ENCODE measurements around the gene YES1.
"Not testable (repeated sequence)": the region's sequence is repeated elsewhere in the genome, so short reads cannot be mapped to it uniquely, and the experiment has no call there.

Gene YES1

DNA sequence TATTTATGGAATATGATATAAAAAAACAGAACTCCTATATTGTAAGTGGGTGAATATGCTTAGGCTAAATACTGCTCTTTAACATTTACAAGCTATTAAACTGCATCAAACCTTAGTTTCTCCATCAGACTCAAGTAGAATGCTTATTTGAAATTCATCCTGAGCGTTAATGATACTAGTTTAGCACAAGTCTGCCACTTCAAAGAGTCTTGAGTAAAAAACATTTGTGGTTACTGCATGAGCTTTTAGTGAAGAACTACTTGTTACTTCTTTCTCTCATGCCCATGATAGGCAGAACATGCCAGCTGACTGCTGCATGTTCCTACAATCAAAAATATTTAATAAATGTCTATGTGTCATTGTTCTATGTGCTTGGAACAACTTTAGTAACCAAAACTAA lies 12.1 kb downstream of the YES1 start:
- DNase-seq (ENCODE audit: low read depth) = no peak
- H3K4me3 ChIP-seq (ENCODE audit: low read depth, low read length) = no peak overlapping the region

DNA sequence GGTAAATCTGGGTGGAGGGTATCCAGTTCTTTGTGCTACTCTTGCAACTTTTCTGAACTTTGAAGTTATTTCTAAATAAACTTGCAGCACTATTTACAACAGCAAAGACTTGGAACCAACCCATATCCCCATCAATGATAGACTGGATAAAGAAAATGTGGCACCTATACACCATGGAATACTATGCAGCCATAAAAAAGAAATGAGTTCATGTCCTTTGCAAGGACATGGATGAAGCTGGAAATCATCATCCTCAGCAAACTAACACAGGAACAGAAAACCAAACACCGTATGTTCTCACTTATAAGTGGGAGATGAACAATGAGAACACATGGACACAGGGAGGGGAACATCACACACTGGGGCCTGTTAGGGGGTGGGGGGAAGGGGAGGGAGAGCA lies 16.7 kb downstream of the YES1 start:
- H3K4me3 ChIP-seq (ENCODE audit: low read depth, low read length); DNase-seq (ENCODE audit: low read depth): not testable (repeated sequence)

DNA sequence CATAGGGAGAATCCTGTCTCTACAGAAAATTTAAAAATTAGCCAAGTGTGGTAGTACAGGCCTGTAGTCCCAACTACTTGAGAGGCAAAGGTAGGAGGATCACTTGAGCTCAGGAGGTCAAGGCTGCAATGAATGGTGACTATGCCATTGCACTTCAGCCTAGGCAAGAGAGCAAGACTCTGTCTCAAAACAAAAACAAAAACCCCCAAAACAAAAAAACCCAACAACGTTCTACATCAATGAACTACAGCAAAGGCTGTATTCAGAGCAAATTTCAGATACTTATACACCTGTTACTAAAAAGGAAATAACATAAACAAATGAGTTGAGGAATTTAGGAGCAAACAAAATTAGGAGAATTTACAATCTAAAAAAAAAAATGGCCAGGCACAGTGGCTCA lies 22.6 kb downstream of the YES1 start:
- no peak for DNase-seq (ENCODE audit: low read depth)
- H3K4me3 ChIP-seq (ENCODE audit: low read depth, low read length) = no peak overlapping the region

DNA sequence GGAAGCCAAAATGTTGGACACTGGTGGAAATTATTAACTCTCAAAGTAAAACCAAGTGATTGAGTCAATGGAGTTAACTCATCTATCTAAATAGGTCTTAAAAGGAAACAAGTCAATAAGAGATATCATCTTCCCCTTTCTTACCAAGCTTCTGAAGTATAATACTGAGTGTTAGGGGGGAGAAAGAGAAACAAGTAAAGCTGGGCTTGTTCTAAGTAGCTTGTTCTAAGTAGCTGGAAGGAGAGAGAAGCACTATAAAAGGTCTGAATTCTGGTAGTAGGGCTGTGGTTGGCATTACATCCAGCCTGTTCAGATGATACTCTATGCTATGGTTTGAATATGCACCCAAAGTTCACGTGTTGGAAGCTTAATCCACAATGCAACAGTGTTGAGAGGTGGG lies 26.8 kb downstream of the YES1 start:
- no peak for DNase-seq (ENCODE audit: low read depth)

DNA sequence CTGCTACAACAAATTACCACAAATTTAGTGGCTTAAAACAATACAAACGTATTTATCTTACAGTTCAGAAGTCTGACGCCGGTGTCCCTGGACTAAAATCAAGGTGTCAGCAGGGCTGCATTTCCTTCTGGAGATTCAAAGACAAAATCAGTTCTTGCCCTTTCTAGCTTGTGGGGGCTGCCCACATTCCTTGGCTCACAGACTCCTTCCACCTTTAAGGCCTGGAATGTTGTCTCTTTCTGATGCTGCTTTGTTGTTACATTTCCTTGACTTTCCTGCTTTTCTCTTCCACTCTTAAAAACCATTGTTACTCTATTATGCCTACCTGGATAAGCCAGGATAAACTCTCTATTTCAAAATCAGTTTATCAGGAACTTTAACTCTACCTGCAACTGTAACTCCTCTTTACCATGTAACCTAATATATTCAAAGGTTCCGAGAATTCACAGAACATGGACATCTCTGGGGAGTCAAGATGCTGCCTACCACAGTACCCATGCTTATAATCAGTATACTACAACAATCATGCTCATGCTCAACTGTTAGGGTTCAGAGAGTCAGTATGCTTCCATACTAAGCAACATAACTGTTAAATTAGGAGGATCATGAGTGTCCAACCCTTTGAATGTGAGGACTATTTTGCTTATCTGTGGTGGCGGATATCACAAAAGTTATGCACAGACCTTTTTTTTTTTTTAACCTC lies 27.4 kb downstream of the YES1 start:
- H3K4me3 ChIP-seq (ENCODE audit: low read depth, low read length) = no peak overlapping the region
- no peak for DNase-seq (ENCODE audit: low read depth)

More for the DNA sequence above, 26.8 kb downstream of the YES1 start:
- H3K4me3 ChIP-seq (ENCODE audit: low read depth, low read length) = no peak overlapping the region

DNA sequence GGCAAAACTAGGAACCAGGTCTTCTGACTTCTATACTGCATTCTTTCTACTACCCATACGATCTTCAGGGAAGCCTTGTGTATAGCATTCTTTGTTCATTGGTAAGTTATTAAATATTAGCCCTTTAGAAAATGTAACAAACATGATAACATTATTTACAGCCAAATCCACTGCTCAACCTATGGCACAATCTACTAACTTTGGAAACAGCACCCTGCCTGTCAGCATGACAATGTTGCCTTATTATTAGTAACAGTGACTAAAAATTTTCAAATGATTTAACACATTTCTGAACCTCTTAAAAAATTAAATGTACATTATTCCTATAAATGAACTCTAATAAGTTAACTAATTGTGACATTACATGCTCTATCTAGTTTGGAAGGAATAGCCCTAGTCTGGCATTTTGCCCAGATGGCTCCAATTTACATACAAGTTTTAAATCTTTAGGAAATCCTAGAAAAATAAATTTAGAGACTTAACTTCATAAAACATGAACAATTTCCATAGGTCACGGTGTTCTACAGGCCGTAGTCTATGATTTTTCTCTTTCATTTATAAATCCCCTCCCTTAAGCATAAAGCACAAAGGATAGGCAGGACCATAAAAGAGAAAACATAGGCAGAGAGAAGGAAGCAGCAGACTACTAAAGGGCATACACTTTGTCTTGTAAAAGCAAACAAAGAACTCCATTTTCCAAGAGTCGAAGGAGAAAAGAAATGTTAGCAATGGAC lies 33.7 kb downstream of the YES1 start:
- H3K4me3 ChIP-seq (ENCODE audit: low read depth, low read length) = no peak overlapping the region
- DNase-seq (ENCODE audit: low read depth) = no peak

DNA sequence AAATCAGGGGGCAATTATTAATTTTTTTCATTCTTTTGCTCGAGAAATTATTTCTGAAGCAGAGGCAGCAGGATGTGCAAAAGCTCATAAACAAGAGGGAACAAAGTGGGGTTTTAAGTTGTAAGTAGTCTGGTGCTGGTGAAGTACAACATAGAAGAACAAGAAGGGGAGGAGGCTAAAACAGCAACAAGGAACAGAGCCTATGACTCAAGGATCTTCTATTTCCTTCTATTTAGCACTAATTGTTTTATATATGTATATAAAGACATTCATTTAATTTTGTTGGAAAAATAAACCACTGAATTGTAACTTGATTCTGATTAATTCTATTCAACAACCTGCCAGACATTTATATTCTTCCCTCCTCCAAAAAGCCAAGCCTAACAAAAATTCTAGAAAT lies 35.0 kb downstream of the YES1 start:
- DNase-seq (ENCODE audit: low read depth) = no peak
- no peak overlapping the region for H3K4me3 ChIP-seq (ENCODE audit: low read depth, low read length)

DNA sequence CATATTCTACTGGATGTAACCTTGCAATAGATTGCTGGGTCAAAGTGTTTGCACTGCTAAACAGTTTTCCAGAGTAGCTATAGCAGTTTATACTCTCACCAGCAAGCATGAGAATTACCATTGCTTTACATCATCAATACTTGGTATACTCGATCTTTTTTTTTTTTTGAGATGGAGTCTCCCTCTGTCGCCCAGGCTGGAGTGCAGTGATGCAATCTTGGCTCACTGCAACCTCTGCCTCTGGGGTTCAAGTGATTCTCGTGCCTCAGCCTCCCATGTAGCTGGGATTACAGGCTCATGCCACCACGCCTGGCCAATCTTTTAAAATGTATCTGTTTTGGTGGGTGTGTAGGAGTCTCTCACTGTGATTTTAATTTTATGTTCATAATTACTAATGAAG lies 36.0 kb downstream of the YES1 start:
- DNase-seq (ENCODE audit: low read depth); H3K4me3 ChIP-seq (ENCODE audit: low read depth, low read length): not testable (repeated sequence)

DNA sequence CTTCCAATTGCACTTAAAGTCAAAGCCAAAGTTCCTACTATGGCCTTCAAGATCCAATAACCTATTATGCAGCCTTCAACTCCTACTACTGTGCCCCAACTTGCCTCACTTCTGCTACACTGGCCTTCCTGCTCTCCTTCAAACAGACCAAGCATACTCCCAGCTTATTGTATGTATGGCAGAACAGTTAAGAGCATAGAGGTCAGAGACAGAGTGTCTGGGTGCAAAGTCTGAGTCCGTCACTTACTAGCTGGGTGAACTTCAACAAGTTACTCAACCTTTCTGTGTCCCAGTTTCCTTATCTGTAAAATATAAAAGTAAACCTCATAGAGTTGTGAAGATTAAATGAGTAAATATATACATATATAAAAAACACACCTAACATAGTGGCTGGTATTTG lies 37.2 kb downstream of the YES1 start:
- H3K4me3 ChIP-seq (ENCODE audit: low read depth, low read length) = no peak overlapping the region
- DNase-seq (ENCODE audit: low read depth) = no peak

DNA sequence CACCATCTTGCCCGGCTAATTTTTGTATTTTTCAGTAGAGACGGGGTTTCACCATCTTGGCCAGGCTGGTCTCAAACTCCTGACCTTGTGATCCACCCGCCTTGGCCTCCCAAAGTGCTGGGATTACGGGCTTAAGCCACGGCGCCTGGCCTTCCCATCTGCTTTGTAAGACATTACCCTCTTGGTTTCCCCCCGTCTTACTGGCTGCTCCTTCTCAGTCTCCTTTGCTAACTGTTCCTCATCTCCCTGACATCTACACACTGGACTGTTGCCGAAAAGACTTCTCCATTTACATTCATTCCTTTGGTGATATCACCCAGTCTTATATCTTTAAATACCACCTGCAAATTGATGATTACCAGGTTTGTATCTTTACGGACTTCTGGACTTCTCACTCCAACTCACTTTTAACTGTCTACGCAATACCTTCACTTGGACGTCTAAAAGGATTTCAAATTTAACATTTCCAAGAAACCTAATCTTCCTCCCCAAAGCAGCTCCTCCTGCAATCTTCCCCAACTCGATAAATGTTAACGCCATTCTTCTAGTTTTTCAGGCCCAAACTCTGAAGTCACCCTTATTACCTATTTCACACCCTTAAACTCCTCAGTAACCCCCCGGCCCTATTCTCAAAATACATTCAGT lies 37.9 kb downstream of the YES1 start:
- DNase-seq (ENCODE audit: low read depth) = no peak

DNA sequence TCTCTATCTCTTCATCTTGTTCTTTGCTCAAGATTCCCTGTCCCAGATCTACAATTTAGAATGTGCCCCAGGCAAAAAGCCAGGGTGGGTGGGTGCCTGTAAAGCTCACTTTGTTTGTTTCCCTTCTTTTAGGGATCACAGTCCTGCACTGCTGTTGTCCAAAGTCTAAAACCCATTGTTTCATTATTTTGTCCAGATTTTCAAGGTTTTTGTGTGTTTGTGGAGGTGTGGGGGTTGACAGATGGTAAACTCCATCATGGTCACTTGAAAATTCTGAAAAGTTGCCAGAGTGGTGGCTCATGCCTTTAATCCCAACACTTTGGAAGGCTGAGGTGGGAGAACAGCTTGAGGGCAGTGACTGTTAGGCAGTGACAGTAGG lies 41.5 kb downstream of the YES1 start:
- DNase-seq (ENCODE audit: low read depth) = no peak
- no peak overlapping the region for H3K4me3 ChIP-seq (ENCODE audit: low read depth, low read length)

More for the DNA sequence above, 37.9 kb downstream of the YES1 start:
- H3K4me3 ChIP-seq (ENCODE audit: low read depth, low read length) = no peak overlapping the region

DNA sequence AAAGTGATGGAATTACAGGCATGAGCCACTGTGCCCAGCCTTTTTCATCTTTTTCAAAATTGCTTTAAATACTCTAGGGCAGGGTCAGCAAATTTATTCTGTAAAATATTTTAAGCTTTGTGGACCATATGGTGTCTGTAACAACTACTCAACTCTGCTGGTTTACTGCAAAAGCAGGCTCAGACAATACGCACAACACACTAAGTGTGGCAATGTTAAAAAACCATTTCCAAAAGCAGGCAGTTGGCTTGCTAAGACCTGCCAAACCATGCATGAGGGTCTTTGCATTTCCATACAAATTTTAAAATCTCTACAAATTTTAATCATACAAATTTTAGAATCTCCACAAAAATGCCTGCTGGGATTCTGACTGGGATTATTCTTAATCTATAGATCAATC lies 44.1 kb downstream of the YES1 start:
- H3K4me3 ChIP-seq (ENCODE audit: low read depth, low read length) = no peak overlapping the region
- no peak for DNase-seq (ENCODE audit: low read depth)

DNA sequence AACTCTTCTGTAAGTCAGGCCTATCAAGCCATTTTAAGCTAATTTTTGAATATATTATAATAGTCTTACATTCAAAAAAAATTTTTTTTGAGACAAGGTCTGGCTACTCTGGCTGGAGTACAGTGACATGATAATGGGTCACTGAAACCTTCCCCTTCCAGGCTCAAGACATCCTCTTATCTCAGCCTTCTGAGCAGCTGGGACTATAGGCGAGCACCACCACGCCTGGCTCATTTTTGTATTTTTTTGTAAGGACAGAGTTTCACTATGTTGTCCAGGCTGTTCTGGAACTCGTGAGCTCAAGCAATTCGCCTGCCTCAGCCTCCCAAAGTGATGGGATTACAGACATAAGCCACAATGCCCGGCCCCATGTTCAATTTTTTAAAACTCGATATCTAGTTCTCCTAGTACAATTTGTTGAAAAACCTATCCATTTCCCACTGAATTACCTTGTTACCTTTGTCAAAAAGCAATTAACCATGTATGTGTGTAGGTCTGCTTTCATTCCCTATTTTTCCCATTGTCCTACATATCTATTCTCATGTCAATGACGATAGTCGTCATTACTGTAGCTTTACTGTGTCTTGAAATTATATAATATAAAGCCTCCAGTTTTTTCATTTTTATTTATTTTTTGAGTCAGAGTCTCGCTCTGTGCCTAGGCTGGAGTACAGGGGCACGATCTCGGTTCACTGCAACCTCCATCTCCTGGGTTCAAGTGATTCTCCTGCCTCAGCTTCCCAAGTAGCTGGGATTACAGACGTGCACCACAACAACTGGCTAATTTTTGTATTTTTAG lies 44.8 kb downstream of the YES1 start:
- H3K4me3 ChIP-seq (ENCODE audit: low read depth, low read length) = no peak overlapping the region
- DNase-seq (ENCODE audit: low read depth) = no peak

DNA sequence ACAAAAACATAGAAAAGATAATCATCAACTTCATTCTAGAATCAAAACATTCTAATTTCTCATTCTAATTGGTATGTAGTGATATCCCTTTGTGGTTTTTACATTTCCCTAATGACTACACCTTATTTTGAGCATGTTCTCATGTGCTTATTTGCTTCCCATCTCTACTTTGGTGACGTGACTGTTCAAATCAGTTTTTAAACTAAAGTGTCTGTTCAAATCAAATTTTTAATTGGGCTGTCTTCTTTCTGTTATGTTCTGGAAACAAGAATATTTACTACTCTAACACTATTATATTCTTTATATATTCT lies 45.5 kb downstream of the YES1 start:
- H3K4me3 ChIP-seq (ENCODE audit: low read depth, low read length) = no peak overlapping the region

DNA sequence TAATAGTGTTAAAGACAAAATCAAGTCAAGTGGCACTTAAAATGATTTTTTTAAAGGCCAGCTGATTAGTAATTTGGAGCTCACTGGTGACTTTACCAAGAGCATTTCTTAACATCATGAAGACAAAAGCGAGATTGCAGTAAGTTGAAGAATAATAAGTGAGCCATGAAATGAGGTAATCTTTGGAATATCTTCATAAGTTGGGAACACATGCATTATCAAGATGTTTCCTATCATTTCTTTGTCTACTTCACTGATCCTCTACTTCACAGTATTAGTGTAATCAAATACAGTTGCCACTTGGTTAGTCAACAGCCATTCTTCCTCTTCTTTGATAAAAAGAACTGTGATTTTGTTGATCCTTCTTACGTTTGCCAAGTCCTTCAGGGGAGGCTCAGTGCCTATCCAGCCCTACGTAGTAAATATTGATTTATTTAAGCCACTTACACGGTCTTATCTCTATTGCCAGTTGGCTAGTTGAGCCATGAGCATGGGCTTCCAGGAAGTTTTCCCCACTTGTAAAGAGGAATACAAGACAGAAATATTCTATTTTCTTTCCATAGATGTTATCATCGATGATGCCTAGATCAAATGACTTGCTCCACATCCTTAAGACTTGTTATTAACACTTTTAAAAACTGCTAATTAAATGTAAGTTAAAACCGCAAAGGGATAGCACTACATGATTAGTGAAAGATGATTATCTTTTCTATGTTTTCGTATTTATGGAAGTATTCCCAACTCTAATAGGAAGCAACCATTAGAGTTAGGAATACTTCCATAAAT lies 46.1 kb downstream of the YES1 start:
- H3K4me3 ChIP-seq (ENCODE audit: low read depth, low read length) = no peak overlapping the region
- DNase-seq (ENCODE audit: low read depth) = no peak

More for the DNA sequence above, 45.5 kb downstream of the YES1 start:
- no peak for DNase-seq (ENCODE audit: low read depth)

DNA sequence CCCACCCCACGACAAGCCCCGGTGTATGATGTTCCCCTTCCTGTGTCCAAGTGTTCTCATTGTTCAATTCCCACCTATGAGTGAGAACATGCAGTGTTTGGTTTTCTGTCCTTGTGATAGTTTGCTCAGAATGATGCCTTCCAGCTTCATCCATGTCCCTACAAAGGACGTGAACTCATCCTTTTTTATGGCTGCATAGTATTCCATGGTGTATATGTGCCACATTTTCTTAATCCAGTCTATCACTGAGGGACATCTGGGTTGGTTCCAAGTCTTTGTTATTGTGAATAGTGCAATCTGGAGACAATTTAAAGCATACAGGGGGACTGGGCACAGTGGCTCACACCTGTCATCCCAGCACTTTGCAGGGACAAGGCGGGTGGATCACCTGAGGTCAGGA lies 52.2 kb downstream of the YES1 start:
- not testable (repeated sequence) for DNase-seq (ENCODE audit: low read depth); H3K4me3 ChIP-seq (ENCODE audit: low read depth, low read length)

DNA sequence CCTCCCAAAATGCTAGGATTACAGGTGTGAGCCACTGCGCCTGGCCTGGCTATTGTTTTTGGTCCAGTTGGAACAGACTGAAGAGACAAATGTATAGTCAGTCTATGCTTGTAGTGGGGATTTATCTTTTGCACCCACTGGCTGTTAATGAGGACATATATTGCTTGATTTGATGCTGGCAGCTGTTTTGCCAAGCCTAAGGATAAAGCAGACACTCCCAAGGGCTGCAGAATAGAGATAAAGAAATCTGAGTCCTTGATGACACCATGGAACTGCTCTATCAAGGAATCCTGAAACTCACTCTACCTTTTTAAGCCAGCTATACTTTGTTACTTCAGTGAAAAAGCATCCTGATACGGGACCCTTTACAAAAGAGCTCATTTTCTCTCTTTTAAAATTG lies 56.5 kb downstream of the YES1 start:
- H3K4me3 ChIP-seq (ENCODE audit: low read depth, low read length) = no peak overlapping the region
- DNase-seq (ENCODE audit: low read depth) = no peak

DNA sequence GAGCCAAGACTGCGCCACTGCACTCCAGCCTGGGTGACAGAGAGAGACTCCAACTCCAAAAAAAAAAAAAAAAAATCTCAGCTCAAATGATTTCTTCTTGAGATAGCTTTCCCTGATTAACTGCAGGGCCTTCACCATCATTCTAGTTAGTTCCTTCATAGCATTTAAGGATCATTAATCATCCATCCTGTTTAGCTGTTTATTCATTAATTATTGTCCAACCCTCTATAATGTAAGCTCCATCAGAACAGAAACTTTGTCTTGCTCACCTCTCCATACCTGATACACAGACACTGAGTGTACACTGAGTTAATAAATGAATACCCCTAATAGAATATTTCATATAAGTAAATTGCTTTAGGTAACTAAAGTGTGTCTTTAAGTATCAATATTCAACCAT lies 57.4 kb downstream of the YES1 start:
- H3K4me3 ChIP-seq (ENCODE audit: low read depth, low read length) = no peak overlapping the region
- DNase-seq (ENCODE audit: low read depth) = no peak

DNA sequence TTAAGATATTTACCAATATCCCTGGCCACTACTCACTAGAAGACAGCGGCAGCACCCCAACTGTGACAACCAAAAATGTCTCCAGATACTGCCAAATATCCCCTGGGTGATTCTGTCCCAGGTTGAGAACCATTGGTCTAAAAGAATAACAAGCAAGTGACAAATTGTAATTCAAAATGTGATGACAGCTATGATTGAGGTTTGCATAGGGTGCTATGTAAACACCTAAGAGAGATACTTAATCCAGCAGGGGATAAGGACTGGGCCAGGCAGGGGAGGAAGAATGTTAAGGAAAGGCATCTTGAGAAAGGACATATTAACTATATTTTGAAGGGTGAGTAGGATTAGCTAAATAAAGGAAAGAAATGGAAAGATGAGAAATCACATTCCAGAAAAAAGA lies 61.6 kb downstream of the YES1 start:
- DNase-seq (ENCODE audit: low read depth) = no peak
- H3K4me3 ChIP-seq (ENCODE audit: low read depth, low read length) = no peak overlapping the region

Measured in skeletal muscle cell (primary cell).